Testis (tissue), 2 donors: ENCODE data around the gene OLA1.

ENCODE experiments used
- CTCF ChIP-seq, 3 experiments: fragments of 450-650 bp in 2 of 3; fragments of 200-600 bp in 1 of 3; sonication (generic) in 1 of 3; IDR thresholded peaks; one replicate each; pipeline ENCODE4 v1.5.1; 2016 to 2019; ENCODE audit warnings: antibody characterized with exemption in 3 of 3, mild to moderate bottlenecking in 2 of 3, moderate library complexity in 1 of 3
- POLR2A ChIP-seq: fragments of 450-650 bp; IDR thresholded peaks from one replicate; pipeline ENCODE4 v1.6.1; 2017; ENCODE audit warnings: antibody characterized with exemption, mild to moderate bottlenecking, moderate library complexity

- TF ChIP-seq POLR2A (no peak), CTCF (IDR thresholded peaks at IDR 0.05) (no peak)
Measured at GRCh38 chr2:174263997-174264396, 15.7 kb upstream of the OLA1 start.
